Measurements from ENCODE around the gene LCTL.

GRCh38 chr15:66580643-66581042 is 14.8 kb upstream of the LCTL start:
- TF ChIP-seq POLR2A (IDR thresholded peaks at IDR 0.05) (no peak), CTCF (IDR thresholded peaks at IDR 0.05) (no peak)
